Measurements from ENCODE around the gene DDN.

DDN gene

GRCh38 chr12:48961801-48962200 is 37.4 kb downstream of the DDN start:
- DNase-seq, result no peak

- no peak for DNase-seq
Observed at GRCh38 chr12:48961331-48961730, 37.8 kb downstream of the DDN start.

- DNase-seq, result no peak
Observed at GRCh38 chr12:48960834-48961233, 38.3 kb downstream of the DDN start.

- DNase-seq, result no peak
Observed at GRCh38 chr12:48958049-48958388, 41.2 kb downstream of the DDN start.

GRCh38 chr12:48957141-48958048 is 41.8 kb downstream of the DDN start, which contains the start of gene ARF3:
TSS of gene ARF3 (minus strand) at chr12:48957487. CDS start at chr12:48941095, 16,392 bp downstream.
- DNase-seq, result peak; percentile 97

- DNase-seq, result peak; percentile 48
Observed at GRCh38 chr12:48956279-48957140, 42.7 kb downstream of the DDN start.

- no peak for DNase-seq
Observed at GRCh38 chr12:48954841-48955501, 44.2 kb downstream of the DDN start.

GRCh38 chr12:48954061-48954460 is 45.1 kb downstream of the DDN start:
- no peak for DNase-seq

GRCh38 chr12:48952691-48953090 is 46.5 kb downstream of the DDN start:
- no peak for DNase-seq

- DNase-seq, result no peak
Observed at GRCh38 chr12:48947727-48948126, 51.4 kb downstream of the DDN start.

- no peak for DNase-seq
Observed at GRCh38 chr12:48946943-48947342, 52.2 kb downstream of the DDN start.

GRCh38 chr12:48946205-48946604 is 53.0 kb downstream of the DDN start:
- no peak for DNase-seq

Data from RPMI8226 (cell line).